Activated T-cell treated with anti-CD3 and anti-CD28 coated beads, Interleukin-2, amount 50 U/mL, for 4 hours (primary cell): ENCODE results near the gene CISD1. TPM values are rescaled to one million over a fixed set of nuclear protein-coding genes. Genes with fewer than 3 reads are reported as not detected.
A peak's percentile ranks its signal among the peaks of the same experiment; 100 is the strongest.
"Not testable (repeated sequence)": the region's sequence is repeated elsewhere in the genome, so short reads cannot be mapped to it uniquely, and the experiment has no call there.

Source experiments
- ATAC-seq, 2 donors: fragments of 200-7000 bp; cut with Tn5 transposase; one replicate each; pipeline ENCODE4 v1.10.0; 2021
- DNase-seq: peaks from one replicate; pipeline ENCODE4 v3.0.0-alpha.2; 2020
- H3K27me3 Mint-ChIP-seq: one replicate; pipeline ENCODE4 v1.8.0; 2021; ENCODE audit warnings: low read depth, mixed read lengths
- H3K36me3 Mint-ChIP-seq: one replicate; pipeline ENCODE4 v1.8.0; 2022; ENCODE audit warnings: mixed read lengths; ENCODE audit not compliant: insufficient read depth
- H3K4me1 Mint-ChIP-seq: one replicate; pipeline ENCODE4 v1.8.0; 2021; ENCODE audit warnings: low read depth, mixed read lengths
- H3K4me3 Mint-ChIP-seq: one replicate; pipeline ENCODE4 v1.8.0; 2021; ENCODE audit warnings: mild to moderate bottlenecking, moderate library complexity, mixed read lengths
- H3K9me3 Mint-ChIP-seq: one replicate; pipeline ENCODE4 v1.8.0; 2021; ENCODE audit warnings: mixed read lengths
- total RNA-seq, 3 donors: library from RNA; stranded (reverse); gene quantifications; one replicate each; pipeline ENCODE4 v1.2.1, GENCODE V29; 2021

CISD1 gene
- total RNA-seq, result 10 to 100 TPM; 61.4 to 76.7 (median 74.0) TPM

DNA sequence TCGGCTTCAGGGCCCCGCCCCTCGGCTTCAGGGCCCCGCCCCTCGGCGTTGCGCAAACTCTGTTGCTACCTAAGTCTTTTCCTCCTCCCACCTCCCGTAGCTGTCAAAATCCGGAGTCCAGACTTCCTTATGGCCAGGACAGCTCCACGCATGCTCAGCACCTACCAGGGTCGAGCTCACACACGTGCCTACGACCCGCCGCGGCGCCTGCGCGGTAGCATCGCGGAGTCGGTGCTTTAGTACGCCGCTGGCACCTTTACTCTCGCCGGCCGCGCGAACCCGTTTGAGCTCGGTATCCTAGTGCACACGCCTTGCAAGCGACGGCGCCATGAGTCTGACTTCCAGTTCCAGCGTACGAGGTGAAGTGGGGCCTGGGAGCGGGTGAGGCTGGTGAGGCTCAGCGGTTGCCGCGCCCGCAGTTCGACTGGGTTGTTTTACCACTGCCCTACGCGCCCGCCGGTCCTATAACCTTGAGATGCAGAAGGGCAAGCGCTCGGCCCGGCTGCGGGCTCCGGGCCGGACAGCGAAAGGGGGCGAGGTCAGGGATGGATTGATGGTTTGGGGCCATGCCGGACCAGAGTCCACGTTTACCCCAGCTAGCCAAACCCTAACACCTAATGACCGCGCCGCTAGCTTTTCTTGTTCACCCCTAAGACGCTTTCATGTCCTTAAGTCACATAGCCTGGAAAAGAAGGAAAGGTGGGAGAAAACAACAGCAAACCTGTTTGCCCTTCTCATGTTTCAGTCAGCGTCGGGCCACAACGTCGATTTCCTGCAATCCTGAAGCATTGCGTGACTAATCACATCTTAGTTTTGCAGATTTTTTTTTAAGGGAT is at the start of gene CISD1:
CISD1 (plus strand) TSS at position 217 of the 836 bp plus-strand sequence; CDS start at position 329, 112 bp downstream.
- H3K27me3 Mint-ChIP-seq, result no peaks in the 10 kb centered on the region
- ATAC-seq (peak; percentile 72 to 77), DNase-seq (peak; percentile 89)
- no peaks in the 10 kb centered on the region for H3K9me3 Mint-ChIP-seq
- peak within 1 kb of the TSS; percentile 97 for H3K4me3 Mint-ChIP-seq
- H3K4me1 Mint-ChIP-seq, result peaks cover 36% of the 10 kb centered on the region
- H3K36me3 Mint-ChIP-seq, result no peaks in the 10 kb centered on the region

- no peaks in the 10 kb centered on the region for H3K9me3 Mint-ChIP-seq
- ATAC-seq (no peak), DNase-seq (no peak)
- H3K4me1 Mint-ChIP-seq, result no peaks in the 10 kb centered on the region
- peaks cover 19% of the 10 kb centered on the region for H3K36me3 Mint-ChIP-seq
- no peak overlapping the region for H3K4me3 Mint-ChIP-seq
- H3K27me3 Mint-ChIP-seq, result no peaks in the 10 kb centered on the region
Observed at GRCh38 chr10:58219875-58220274, 49.1 kb upstream of the CISD1 start.

DNA sequence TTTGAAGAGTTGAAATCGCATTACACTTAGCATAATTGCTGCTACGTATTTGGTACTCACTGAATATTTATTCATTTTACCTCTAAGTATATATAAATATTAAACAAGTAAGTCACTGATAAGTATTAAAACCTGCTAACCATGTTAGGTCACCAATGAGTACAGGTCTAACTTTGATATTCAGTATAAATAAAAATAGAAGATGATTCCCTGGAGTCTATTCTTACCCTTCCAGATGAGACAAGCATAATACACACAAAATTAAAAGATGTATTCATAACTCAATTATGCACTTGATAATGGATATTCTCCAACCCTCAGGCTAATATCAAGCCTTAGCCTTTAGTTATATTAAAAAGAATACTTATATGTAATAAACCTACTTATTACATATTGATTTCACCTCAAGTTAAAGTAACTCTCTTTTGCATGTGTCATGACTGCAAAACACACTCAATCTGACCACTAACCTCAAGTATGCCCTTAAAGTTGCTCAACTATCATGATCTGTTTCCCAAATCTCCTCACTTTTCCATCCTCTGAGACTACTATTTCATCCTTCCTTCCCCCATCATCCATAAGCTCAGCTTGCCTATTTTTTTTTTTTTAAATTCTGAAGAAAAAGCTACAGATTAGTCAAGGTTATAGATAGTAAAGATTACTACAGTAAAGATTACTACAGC is 48.1 kb upstream of the CISD1 start:
- Mint-ChIP-seq H3K4me3 (no peak overlapping the region), H3K4me1 (no peaks in the 10 kb centered on the region), H3K36me3 (peaks cover 20% of the 10 kb centered on the region), H3K9me3 (no peaks in the 10 kb centered on the region), H3K27me3 (no peaks in the 10 kb centered on the region)
- DNase-seq, result no peak
- ATAC-seq, result no peak

- Mint-ChIP-seq H3K9me3 (no peaks in the 10 kb centered on the region), H3K4me3 (no peak overlapping the region), H3K27me3 (no peaks in the 10 kb centered on the region), H3K36me3 (peaks cover 21% of the 10 kb centered on the region), H3K4me1 (no peaks in the 10 kb centered on the region)
- DNase-seq (no peak), ATAC-seq (no peak)
Observed at GRCh38 chr10:58225654-58226053, 43.3 kb upstream of the CISD1 start.

DNA sequence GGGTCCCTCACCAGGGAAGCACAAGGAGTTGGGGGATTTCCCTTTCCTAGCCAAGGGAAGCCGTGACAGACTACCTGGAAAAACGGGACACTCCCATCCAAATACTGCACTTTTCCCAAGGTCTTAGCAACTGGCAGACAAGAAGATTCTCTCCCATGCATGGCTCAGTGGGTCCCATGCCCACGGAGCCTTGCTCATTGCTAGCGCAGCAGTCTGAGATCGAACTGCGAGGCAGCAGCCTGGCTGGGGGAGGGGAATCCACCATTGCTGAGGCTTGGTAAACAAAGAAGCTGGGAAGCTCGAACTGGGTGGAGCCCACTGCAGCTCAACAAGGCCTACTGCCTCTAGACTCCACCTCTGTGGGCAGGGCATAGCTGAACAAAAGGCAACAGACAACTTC is 39.1 kb upstream of the CISD1 start:
- not testable (repeated sequence) for H3K9me3 Mint-ChIP-seq, H3K27me3 Mint-ChIP-seq, H3K4me3 Mint-ChIP-seq, DNase-seq, H3K4me1 Mint-ChIP-seq, ATAC-seq
- peaks cover 51% of the 10 kb centered on the region for H3K36me3 Mint-ChIP-seq

DNA sequence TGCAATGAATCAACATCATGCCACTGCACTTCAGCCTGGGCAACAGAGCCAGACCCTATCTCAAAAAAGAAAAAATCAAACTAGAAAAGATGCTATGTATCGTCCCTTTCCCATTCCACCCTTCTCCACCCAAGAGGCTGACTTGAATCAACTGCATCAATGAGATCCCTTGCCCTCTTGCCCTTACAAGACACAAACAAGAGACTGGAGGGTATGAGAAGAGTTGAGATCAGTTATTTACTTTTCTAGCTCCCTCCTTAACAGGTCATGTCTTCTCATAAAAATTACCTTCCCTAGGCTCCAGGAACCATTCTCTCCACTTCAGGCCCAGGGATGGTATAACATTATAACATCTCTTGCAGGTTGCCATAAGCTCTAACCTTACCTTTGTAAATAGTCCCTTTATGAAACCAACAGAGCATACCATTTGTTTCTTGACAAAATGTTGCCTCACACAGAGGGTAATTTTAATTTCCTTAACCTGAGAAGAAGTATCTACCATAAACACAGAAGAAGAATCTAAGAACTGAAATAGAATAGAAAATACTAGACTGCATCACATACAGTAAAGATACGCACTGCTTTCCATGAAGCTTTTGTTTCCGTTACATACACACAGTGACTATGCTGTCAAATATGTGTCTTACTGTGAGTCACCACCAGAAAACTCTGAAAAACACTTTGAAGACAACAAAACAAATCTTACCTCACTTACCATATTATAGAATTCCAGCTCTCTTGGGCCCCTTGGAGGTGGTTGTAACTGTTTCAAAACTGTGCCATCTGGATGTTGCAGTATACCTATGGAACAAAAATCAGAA is 31.7 kb upstream of the CISD1 start:
- ATAC-seq, result peak; percentile 73 to 80
- Mint-ChIP-seq H3K27me3 (no peaks in the 10 kb centered on the region), H3K4me1 (peaks cover 36% of the 10 kb centered on the region), H3K4me3 (no peak overlapping the region), H3K9me3 (peaks cover 6% of the 10 kb centered on the region), H3K36me3 (peaks cover 48% of the 10 kb centered on the region)
- DNase-seq, result no peak

DNA sequence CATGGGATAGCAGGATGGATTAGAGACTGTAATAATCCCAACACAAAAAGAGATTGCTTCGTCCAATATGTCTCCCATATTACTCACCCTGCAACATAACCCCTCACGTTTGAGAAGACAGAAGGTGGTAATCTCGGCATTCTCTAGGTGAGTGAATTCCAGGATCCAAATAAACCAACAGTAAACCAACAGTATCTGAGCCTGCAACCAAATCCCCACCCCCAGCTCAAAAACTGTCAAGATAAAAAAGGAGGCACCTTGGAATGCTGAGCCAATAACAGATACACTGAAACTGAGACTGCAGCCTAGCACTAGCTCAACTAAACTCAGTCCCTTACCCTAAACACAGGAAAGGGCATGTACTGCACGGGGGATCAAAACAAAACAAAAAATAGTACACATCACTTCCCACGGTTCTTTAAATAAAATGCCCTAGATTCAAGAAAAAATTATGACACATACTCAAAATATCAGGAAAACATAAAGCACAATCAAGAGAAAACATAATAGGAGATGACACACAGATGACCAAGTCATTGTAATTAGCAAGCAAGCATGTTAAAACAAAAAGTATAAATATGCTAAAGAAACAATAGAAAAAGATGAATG is 29.3 kb upstream of the CISD1 start:
- no peak for ATAC-seq
- DNase-seq, result no peak
- Mint-ChIP-seq H3K9me3 (peaks cover 14% of the 10 kb centered on the region), H3K27me3 (no peaks in the 10 kb centered on the region), H3K4me1 (peaks cover 38% of the 10 kb centered on the region), H3K4me3 (no peak overlapping the region), H3K36me3 (peaks cover 36% of the 10 kb centered on the region)

DNA sequence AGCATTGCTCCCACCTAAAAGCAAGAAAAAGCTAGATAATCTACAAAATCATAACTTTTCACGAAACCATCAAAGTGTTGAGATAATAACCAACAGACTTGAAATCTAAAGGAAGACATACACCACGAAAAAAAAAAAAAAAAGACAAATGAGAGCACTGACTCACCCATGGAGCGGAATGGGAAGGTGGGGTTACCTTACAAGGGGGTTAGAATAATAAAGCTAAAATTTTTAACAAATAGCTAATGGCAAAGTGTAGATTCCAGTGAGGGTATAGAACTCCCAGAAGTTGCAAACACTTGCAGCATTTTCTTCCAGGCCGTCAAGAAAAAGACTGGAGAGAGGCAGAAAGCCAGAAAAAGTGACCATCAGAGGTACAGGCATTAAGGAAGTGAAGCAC is 28.4 kb upstream of the CISD1 start:
- Mint-ChIP-seq H3K9me3 (peaks cover 14% of the 10 kb centered on the region), H3K4me1 (peaks cover 38% of the 10 kb centered on the region)

GRCh38 chr10:58241346-58241745 is 27.6 kb upstream of the CISD1 start:
- H3K4me1 Mint-ChIP-seq, result peaks cover 38% of the 10 kb centered on the region
- no peaks in the 10 kb centered on the region for H3K27me3 Mint-ChIP-seq
- DNase-seq (no peak), ATAC-seq (no peak)
- H3K36me3 Mint-ChIP-seq, result peaks cover 20% of the 10 kb centered on the region
- no peak overlapping the region for H3K4me3 Mint-ChIP-seq
- H3K9me3 Mint-ChIP-seq, result peaks cover 14% of the 10 kb centered on the region

More for the DNA sequence above, 28.4 kb upstream of the CISD1 start:
- Mint-ChIP-seq H3K4me3 (no peak overlapping the region), H3K36me3 (peaks cover 27% of the 10 kb centered on the region), H3K27me3 (no peaks in the 10 kb centered on the region)
- ATAC-seq (no peak), DNase-seq (no peak)

DNA sequence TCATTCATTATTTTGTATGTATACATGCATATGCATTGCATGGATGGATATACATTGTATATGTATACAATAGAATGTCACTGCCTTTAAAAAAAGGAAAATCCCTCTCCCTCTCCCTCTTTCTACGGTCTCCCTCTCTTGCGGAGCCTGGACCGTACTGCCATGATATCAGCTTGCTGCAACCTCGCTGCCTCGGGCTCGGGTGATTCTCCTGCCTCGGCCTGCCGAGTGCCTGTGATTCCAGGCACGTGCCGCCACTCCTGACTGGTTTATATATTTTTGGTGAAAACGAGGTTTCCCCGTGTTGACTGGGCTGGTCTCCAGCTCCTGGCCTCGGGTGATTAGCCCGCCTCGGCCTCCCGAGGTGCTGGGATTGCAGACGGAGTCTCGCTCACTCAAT is 25.7 kb upstream of the CISD1 start:
- Mint-ChIP-seq H3K27me3 (no peaks in the 10 kb centered on the region), H3K36me3 (peaks cover 15% of the 10 kb centered on the region), H3K4me1 (peaks cover 31% of the 10 kb centered on the region), H3K9me3 (peaks cover 14% of the 10 kb centered on the region), H3K4me3 (no peak overlapping the region)
- DNase-seq (no peak), ATAC-seq (no peak)

DNA sequence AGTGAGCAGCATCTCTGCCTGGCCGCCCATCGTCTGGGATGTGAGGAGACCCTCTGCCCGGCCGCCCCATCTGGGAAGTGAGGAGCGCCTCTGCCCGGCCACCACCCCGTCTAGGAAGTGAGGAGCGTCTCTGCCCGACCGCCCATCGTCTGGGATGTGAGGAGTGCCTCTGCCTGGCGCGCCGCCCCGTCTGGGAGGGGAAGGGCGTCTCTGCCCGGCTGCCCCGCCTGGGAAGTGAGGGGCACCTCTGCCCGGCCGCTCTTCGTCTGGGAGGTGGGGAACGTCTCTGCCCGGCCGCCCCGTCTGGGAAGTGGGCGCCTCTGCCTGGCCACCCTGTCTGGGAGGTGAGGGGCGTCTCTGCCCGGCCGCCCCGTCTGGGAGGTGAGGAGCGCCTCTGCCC is 25.2 kb upstream of the CISD1 start:
- H3K4me3 Mint-ChIP-seq, H3K27me3 Mint-ChIP-seq, ATAC-seq, DNase-seq: not testable (repeated sequence)
- peaks cover 18% of the 10 kb centered on the region for H3K9me3 Mint-ChIP-seq
- H3K36me3 Mint-ChIP-seq, result peaks cover 19% of the 10 kb centered on the region
- H3K4me1 Mint-ChIP-seq, result peaks cover 31% of the 10 kb centered on the region

- not testable (repeated sequence) for H3K4me3 Mint-ChIP-seq, ATAC-seq, DNase-seq, H3K27me3 Mint-ChIP-seq
- Mint-ChIP-seq H3K36me3 (peaks cover 19% of the 10 kb centered on the region), H3K9me3 (peaks cover 18% of the 10 kb centered on the region), H3K4me1 (peaks cover 30% of the 10 kb centered on the region)
Observed at GRCh38 chr10:58244242-58244641, 24.7 kb upstream of the CISD1 start.

DNA sequence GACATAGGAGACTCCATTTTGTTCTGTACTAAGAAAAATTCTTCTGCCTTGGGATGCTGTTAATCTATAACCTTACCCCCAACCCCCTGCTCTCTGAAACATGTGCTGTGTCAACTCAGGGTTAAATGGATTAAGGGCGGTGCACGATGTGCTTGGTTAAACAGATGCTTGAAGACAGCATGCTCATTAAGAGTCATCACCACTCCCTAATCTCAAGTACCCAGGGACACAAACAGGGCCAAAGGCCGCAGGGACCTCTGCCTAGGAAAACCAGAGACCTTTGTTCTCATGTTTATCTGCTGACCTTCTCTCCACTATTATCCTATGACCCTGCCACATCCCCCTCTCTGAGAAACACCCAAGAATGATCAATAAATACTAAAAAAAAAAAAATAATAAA is 24.3 kb upstream of the CISD1 start:
- DNase-seq, H3K27me3 Mint-ChIP-seq, ATAC-seq, H3K4me3 Mint-ChIP-seq: not testable (repeated sequence)
- Mint-ChIP-seq H3K36me3 (peaks cover 19% of the 10 kb centered on the region), H3K4me1 (peaks cover 26% of the 10 kb centered on the region), H3K9me3 (peaks cover 18% of the 10 kb centered on the region)

GRCh38 chr10:58253184-58253583 is 15.8 kb upstream of the CISD1 start:
- ATAC-seq (no peak), DNase-seq (no peak)
- H3K4me3 Mint-ChIP-seq, result no peak overlapping the region
- H3K4me1 Mint-ChIP-seq, result peaks cover 25% of the 10 kb centered on the region
- peaks cover 25% of the 10 kb centered on the region for H3K36me3 Mint-ChIP-seq
- H3K9me3 Mint-ChIP-seq, result peaks cover 17% of the 10 kb centered on the region
- no peaks in the 10 kb centered on the region for H3K27me3 Mint-ChIP-seq
